ENCODE measurements around the gene THOC7. TPM values are rescaled to one million over a fixed set of nuclear protein-coding genes. Genes with fewer than 3 reads are reported as not detected.

THOC7 gene
- total RNA-seq, 1 experiment from 2014 or later, result 53.0 TPM

DNA sequence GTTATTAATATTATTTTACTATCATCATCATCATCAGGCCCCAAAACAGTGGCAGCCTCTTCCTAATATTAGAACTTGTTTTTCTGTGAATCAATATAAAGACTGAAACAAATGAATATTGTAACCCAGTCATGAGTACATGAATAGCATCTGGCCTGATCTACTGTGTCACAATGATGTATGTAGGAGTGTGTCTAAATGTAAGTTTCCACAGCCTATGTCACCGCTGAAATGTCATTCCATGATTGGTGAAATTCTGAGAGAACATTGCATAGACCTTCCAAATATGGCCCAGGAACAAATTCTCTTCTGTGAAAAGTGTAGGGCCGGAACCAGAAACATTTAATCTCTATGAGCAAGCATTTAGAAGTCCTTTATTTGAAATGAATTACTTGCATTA, 65.1 kb downstream of the THOC7 start (continued):
- no peak for TF ChIP-seq ZNF219 (CRISPR knock-in tag; IDR thresholded peaks at IDR 0.05; ENCODE audit: borderline replicate concordance)
- no peak for TF ChIP-seq ELF4 (CRISPR knock-in tag; IDR thresholded peaks at IDR 0.05; ENCODE audit: low read depth)
- no peak for TF ChIP-seq MYBL2 (CRISPR knock-in tag; IDR thresholded peaks at IDR 0.05)
- TF ChIP-seq, protein P1, sequence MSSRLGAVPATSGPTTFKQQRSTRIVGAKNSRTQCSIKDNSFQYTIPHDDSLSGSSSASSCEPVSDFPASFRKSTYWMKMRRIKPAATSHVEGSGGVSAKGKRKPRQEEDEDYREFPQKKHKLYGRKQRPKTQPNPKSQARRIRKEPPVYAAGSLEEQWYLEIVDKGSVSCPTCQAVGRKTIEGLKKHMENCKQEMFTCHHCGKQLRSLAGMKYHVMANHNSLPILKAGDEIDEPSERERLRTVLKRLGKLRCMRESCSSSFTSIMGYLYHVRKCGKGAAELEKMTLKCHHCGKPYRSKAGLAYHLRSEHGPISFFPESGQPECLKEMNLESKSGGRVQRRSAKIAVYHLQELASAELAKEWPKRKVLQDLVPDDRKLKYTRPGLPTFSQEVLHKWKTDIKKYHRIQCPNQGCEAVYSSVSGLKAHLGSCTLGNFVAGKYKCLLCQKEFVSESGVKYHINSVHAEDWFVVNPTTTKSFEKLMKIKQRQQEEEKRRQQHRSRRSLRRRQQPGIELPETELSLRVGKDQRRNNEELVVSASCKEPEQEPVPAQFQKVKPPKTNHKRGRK (CRISPR knock-in tag; IDR thresholded peaks at IDR 0.05; ENCODE audit: borderline replicate concordance), result no peak
- TF ChIP-seq ZNF138 (CRISPR knock-in tag; conservative IDR thresholded peaks at IDR 0.05), result no peak
- TF ChIP-seq, protein P2, sequence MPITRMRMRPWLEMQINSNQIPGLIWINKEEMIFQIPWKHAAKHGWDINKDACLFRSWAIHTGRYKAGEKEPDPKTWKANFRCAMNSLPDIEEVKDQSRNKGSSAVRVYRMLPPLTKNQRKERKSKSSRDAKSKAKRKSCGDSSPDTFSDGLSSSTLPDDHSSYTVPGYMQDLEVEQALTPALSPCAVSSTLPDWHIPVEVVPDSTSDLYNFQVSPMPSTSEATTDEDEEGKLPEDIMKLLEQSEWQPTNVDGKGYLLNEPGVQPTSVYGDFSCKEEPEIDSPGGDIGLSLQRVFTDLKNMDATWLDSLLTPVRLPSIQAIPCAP (CRISPR knock-in tag; IDR thresholded peaks at IDR 0.05), result no peak

DNA sequence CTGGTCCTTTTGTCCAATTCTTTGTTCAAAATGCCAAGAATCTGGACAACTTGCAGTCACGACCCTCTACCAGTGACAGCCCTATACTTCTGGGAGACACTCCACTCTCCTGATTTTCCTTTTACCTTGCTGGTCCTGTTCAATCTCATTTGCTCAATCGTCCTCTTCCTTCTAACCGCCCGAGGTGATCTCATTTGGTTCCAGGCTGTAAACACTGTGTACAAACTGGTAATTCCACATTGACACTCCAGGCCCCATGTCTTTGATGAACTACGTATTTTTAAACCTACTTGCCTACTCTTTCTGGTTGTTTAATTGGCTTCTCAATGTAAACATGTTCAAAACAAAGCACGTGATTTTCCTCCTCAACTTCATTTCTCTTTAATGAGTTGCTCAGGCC, 68.2 kb downstream of the THOC7 start:
- Mint-ChIP-seq H3K27ac (no peak overlapping the region), H3K4me3 (no peak overlapping the region), H3K9me3 (no peaks in the 10 kb centered on the region), H3K36me3 (no peaks in the 10 kb centered on the region), H3K27me3 (ENCODE audit: low read depth) (no peaks in the 10 kb centered on the region), H3K4me1 (peaks cover 5% of the 10 kb centered on the region; the same call in 1 of the 2 replicates)
- ATAC-seq, result no peak
- ChIA-PET POLR2A (no interaction called here), CTCF (no interaction called here)
- DNase-seq (ENCODE audit: low spot score), result no peak
- TF ChIP-seq ETV6 (CRISPR knock-in tag; IDR thresholded peaks at IDR 0.05) (no peak), HMGA2 (CRISPR knock-in tag; IDR thresholded peaks at IDR 0.05) (no peak), ZNF671 (CRISPR knock-in tag; IDR thresholded peaks at IDR 0.05) (no peak), JUN (CRISPR knock-in tag; IDR thresholded peaks at IDR 0.05) (no peak)
- TF ChIP-seq, protein P1 (CRISPR knock-in tag; IDR thresholded peaks at IDR 0.05; ENCODE audit: borderline replicate concordance), result no peak
- TF ChIP-seq, protein P3, sequence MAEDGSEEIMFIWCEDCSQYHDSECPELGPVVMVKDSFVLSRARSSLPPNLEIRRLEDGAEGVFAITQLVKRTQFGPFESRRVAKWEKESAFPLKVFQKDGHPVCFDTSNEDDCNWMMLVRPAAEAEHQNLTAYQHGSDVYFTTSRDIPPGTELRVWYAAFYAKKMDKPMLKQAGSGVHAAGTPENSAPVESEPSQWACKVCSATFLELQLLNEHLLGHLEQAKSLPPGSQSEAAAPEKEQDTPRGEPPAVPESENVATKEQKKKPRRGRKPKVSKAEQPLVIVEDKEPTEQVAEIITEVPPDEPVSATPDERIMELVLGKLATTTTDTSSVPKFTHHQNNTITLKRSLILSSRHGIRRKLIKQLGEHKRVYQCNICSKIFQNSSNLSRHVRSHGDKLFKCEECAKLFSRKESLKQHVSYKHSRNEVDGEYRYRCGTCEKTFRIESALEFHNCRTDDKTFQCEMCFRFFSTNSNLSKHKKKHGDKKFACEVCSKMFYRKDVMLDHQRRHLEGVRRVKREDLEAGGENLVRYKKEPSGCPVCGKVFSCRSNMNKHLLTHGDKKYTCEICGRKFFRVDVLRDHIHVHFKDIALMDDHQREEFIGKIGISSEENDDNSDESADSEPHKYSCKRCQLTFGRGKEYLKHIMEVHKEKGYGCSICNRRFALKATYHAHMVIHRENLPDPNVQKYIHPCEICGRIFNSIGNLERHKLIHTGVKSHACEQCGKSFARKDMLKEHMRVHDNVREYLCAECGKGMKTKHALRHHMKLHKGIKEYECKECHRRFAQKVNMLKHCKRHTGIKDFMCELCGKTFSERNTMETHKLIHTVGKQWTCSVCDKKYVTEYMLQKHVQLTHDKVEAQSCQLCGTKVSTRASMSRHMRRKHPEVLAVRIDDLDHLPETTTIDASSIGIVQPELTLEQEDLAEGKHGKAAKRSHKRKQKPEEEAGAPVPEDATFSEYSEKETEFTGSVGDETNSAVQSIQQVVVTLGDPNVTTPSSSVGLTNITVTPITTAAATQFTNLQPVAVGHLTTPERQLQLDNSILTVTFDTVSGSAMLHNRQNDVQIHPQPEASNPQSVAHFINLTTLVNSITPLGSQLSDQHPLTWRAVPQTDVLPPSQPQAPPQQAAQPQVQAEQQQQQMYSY (CRISPR knock-in tag; IDR thresholded peaks at IDR 0.05), result peak; percentile 27; the same call in 1 of the 2 replicates
- TF ChIP-seq, protein P4, sequence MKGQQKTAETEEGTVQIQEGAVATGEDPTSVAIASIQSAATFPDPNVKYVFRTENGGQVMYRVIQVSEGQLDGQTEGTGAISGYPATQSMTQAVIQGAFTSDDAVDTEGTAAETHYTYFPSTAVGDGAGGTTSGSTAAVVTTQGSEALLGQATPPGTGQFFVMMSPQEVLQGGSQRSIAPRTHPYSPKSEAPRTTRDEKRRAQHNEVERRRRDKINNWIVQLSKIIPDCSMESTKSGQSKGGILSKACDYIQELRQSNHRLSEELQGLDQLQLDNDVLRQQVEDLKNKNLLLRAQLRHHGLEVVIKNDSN (CRISPR knock-in tag; IDR thresholded peaks at IDR 0.05), result no peak

DNA sequence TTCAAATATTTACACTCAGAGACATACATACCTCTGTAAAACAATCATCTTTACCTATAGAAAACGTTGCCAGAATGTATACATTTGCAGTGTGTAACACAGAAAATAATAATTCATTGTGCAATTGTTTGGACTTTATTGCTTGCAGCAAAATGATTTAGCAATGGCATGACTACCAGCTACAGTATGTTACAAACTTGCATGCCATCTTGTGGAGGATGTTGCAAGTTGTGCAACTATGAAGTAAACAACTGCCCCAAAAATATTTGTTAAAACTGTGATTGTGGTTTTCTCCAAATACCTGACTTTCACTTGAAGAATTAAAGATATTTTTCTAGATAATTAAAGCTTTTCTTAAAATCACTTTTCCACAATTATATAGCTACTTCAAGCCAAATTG, 71.6 kb downstream of the THOC7 start:
- ATAC-seq, result no peak
- Mint-ChIP-seq H3K4me3 (no peak overlapping the region), H3K4me1 (peaks cover 6% of the 10 kb centered on the region; the same call in 1 of the 2 replicates), H3K9me3 (no peaks in the 10 kb centered on the region), H3K27me3 (ENCODE audit: low read depth) (no peaks in the 10 kb centered on the region), H3K36me3 (no peaks in the 10 kb centered on the region), H3K27ac (no peak overlapping the region)
- TF ChIP-seq NR1H2 (CRISPR knock-in tag; IDR thresholded peaks at IDR 0.05) (no peak), JAZF1 (CRISPR knock-in tag; IDR thresholded peaks at IDR 0.05) (no peak), ETV6 (CRISPR knock-in tag; IDR thresholded peaks at IDR 0.05) (no peak), TCF7 (CRISPR knock-in tag; IDR thresholded peaks at IDR 0.05; ENCODE audit: low read depth) (no peak), NFATC4 (CRISPR knock-in tag; IDR thresholded peaks at IDR 0.05) (no peak), FOXP1 (CRISPR knock-in tag; IDR thresholded peaks at IDR 0.05; ENCODE audit: borderline replicate concordance) (no peak), ZNF423 (CRISPR knock-in tag; IDR thresholded peaks at IDR 0.05) (no peak), CBFB (CRISPR knock-in tag; IDR thresholded peaks at IDR 0.05; ENCODE audit: low read depth) (no peak), ZNF138 (CRISPR knock-in tag; conservative IDR thresholded peaks at IDR 0.05) (no peak), NR2C2 (CRISPR knock-in tag; IDR thresholded peaks at IDR 0.05) (no peak), IRF2 (CRISPR knock-in tag; IDR thresholded peaks at IDR 0.05; ENCODE audit: borderline replicate concordance, low read depth) (no peak)
- TF ChIP-seq, protein P5, sequence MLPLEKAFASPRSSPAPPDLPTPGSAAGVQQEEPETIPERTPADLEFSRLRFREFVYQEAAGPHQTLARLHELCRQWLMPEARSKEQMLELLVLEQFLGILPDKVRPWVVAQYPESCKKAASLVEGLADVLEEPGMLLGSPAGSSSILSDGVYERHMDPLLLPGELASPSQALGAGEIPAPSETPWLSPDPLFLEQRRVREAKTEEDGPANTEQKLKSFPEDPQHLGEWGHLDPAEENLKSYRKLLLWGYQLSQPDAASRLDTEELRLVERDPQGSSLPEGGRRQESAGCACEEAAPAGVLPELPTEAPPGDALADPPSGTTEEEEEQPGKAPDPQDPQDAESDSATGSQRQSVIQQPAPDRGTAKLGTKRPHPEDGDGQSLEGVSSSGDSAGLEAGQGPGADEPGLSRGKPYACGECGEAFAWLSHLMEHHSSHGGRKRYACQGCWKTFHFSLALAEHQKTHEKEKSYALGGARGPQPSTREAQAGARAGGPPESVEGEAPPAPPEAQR (CRISPR knock-in tag; IDR thresholded peaks at IDR 0.05), result no peak
- TF ChIP-seq, protein P6, sequence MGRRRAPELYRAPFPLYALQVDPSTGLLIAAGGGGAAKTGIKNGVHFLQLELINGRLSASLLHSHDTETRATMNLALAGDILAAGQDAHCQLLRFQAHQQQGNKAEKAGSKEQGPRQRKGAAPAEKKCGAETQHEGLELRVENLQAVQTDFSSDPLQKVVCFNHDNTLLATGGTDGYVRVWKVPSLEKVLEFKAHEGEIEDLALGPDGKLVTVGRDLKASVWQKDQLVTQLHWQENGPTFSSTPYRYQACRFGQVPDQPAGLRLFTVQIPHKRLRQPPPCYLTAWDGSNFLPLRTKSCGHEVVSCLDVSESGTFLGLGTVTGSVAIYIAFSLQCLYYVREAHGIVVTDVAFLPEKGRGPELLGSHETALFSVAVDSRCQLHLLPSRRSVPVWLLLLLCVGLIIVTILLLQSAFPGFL (CRISPR knock-in tag; IDR thresholded peaks at IDR 0.05; ENCODE audit: borderline replicate concordance), result no peak
- ChIA-PET CTCF (interaction anchor here (1.2 to 1.8 kb wide), 3 partner anchors 129 to 441 kb away, joined by 6 to 7 read pairs (median 6); no protein-coding TSS in a partner anchor), POLR2A (no interaction called here)
- no peak for DNase-seq (ENCODE audit: low spot score)
